Trophoblast cell (in vitro differentiated cells and primary cell): Measurements from ENCODE around the gene CACNA1C.

Source experiments
- DNase-seq, 2 donors: peaks; one replicate each; pipeline ENCODE4 v3.0.0-alpha.2; 2016
- H2AFZ ChIP-seq: 2 replicates; pipeline ENCODE4 v1.6.1; 2013; ENCODE audit warnings: low read length, moderate library complexity, mild to moderate bottlenecking; ENCODE audit not compliant: insufficient read depth, poor library complexity
- H2AK5ac ChIP-seq: 2 replicates; pipeline ENCODE4 v1.6.1; 2013; ENCODE audit warnings: mild to moderate bottlenecking, low read length
- H2BK120ac ChIP-seq: 2 replicates; pipeline ENCODE4 v1.6.1; 2013; ENCODE audit warnings: low read length, mild to moderate bottlenecking, moderate library complexity; ENCODE audit not compliant: insufficient read depth, poor library complexity
- H2BK12ac ChIP-seq: 2 replicates; pipeline ENCODE4 v1.6.1; 2013; ENCODE audit warnings: mild to moderate bottlenecking, low read length, moderate library complexity
- H2BK5ac ChIP-seq: 2 replicates; pipeline ENCODE4 v1.6.1; 2013; ENCODE audit warnings: low read length, low read depth, moderate library complexity, mild to moderate bottlenecking; ENCODE audit not compliant: poor library complexity
- H3K14ac ChIP-seq: 2 replicates; pipeline ENCODE4 v1.6.1; 2013; ENCODE audit warnings: mild to moderate bottlenecking, low read length
- H3K18ac ChIP-seq: 2 replicates; pipeline ENCODE4 v1.6.1; 2013; ENCODE audit warnings: mild to moderate bottlenecking, low read length
- H3K23ac ChIP-seq: 2 replicates; pipeline ENCODE4 v1.6.1; 2013; ENCODE audit warnings: low read length
- H3K27ac ChIP-seq: 2 replicates; pipeline ENCODE4 v1.5.1; 2013; ENCODE audit warnings: low read depth, mild to moderate bottlenecking, inconsistent platforms, low read length, moderate library complexity
- H3K27me3 ChIP-seq: 2 replicates; pipeline ENCODE4 v1.6.1; 2013; ENCODE audit warnings: inconsistent platforms, mild to moderate bottlenecking, low read length, moderate library complexity; ENCODE audit not compliant: insufficient read depth
- H3K36me3 ChIP-seq, 2 experiments: 1 replicate in 1 of 2; 2 replicates in 1 of 2; pipeline ENCODE4 v1.6.1; 2013; ENCODE audit warnings: low read length in 2 of 2, mild to moderate bottlenecking in 2 of 2, moderate library complexity in 1 of 2; ENCODE audit not compliant: insufficient read depth in 2 of 2, control insufficient read depth in 1 of 2
- H3K4ac ChIP-seq: 2 replicates; pipeline ENCODE4 v1.6.1; 2013; ENCODE audit warnings: low read depth, mild to moderate bottlenecking, low read length, moderate library complexity
- H3K4me1 ChIP-seq, 2 experiments: 1 replicate in 1 of 2; 2 replicates in 1 of 2; pipeline ENCODE4 v1.6.1; 2013; ENCODE audit warnings: low read length in 2 of 2, mild to moderate bottlenecking in 2 of 2, moderate library complexity in 1 of 2; ENCODE audit not compliant: insufficient read depth in 2 of 2, control insufficient read depth in 1 of 2
- H3K4me2 ChIP-seq: 2 replicates; pipeline ENCODE4 v1.6.1; 2013; ENCODE audit warnings: inconsistent platforms, mild to moderate bottlenecking, low read length, moderate library complexity
- H3K4me3 ChIP-seq: 2 replicates; pipeline ENCODE4 v1.5.1; 2013; ENCODE audit warnings: mild to moderate bottlenecking, low read depth, low read length, inconsistent platforms
- H3K79me1 ChIP-seq: one replicate; pipeline ENCODE4 v1.6.1; 2013; ENCODE audit warnings: low read length
- H3K79me2 ChIP-seq: 2 replicates; pipeline ENCODE4 v1.6.1; 2013; ENCODE audit warnings: low read length, mild to moderate bottlenecking; ENCODE audit not compliant: control insufficient read depth, insufficient read depth, poor library complexity
- H3K9ac ChIP-seq: 2 replicates; pipeline ENCODE4 v1.6.1; 2013; ENCODE audit warnings: mild to moderate bottlenecking, low read length
- H3K9me3 ChIP-seq: 2 replicates; pipeline ENCODE4 v1.6.1; 2013; ENCODE audit warnings: low read depth, mild to moderate bottlenecking, control low read depth, inconsistent platforms, low read length; ENCODE audit not compliant: insufficient read depth
- H4K12ac ChIP-seq: 2 replicates; pipeline ENCODE4 v1.6.1; 2013; ENCODE audit warnings: low read depth, mild to moderate bottlenecking, low read length, moderate library complexity
- H4K8ac ChIP-seq: 2 replicates; pipeline ENCODE4 v1.6.1; 2013; ENCODE audit warnings: low read depth, mild to moderate bottlenecking, low read length, moderate library complexity
- H4K91ac ChIP-seq: one replicate; pipeline ENCODE4 v1.6.1; 2013; ENCODE audit warnings: low read depth, mild to moderate bottlenecking, low read length, moderate library complexity
- WGBS: extraction: QIAGEN DNeasy Blood & Tissue Kit; methylation state at CpG from one replicate; pipeline ENCODE4 v1.1.7; 2013; ENCODE audit warnings: missing lambda C conversion rate; ENCODE audit not compliant: insufficient read length, insufficient coverage; ENCODE audit errors: extremely low coverage; 5-methylcytosine and 5-hydroxymethylcytosine counted together

CACNA1C gene

GRCh38 chr12:2119266-2119665 is 66.5 kb downstream of the CACNA1C start:
- Histone ChIP-seq H3K18ac (no peak overlapping the region), H2BK12ac (no peak overlapping the region), H3K23ac (no peak overlapping the region), H3K27me3 (no peaks in the 10 kb centered on the region), H4K8ac (no peak overlapping the region), H3K4ac (no peak overlapping the region), H2BK5ac (no peak overlapping the region), H4K91ac (no peak overlapping the region), H2BK120ac (no peak overlapping the region), H3K4me3 (no peak overlapping the region), H3K4me2 (no peak overlapping the region), H3K79me2 (no peaks in the 10 kb centered on the region), H4K12ac (no peak overlapping the region), H2AK5ac (no peak overlapping the region), H3K9ac (no peak overlapping the region), H3K79me1 (no peaks in the 10 kb centered on the region), H2AFZ (no peak overlapping the region), H3K14ac (no peak overlapping the region), H3K9me3 (no peaks in the 10 kb centered on the region), H3K4me1 (no peaks in the 10 kb centered on the region), H3K36me3 (peaks cover 5 to 23% of the 10 kb centered on the region in 2 experiments), H3K27ac (no peak overlapping the region)
- no CpG with 5 or more reads among the region's 7 CpGs for WGBS
- no peak for DNase-seq

- no peak overlapping the region for H2BK120ac ChIP-seq
- H3K79me2 ChIP-seq, result no peaks in the 10 kb centered on the region
- H4K12ac ChIP-seq, result no peak overlapping the region
- H4K8ac ChIP-seq, result no peak overlapping the region
- H3K4me3 ChIP-seq, result no peak overlapping the region
- no peaks in the 10 kb centered on the region for H3K79me1 ChIP-seq
- H3K4me1 ChIP-seq, result no peaks in the 10 kb centered on the region
- no peak overlapping the region for H4K91ac ChIP-seq
- no peaks in the 10 kb centered on the region for H3K9me3 ChIP-seq
- no peak overlapping the region for H2BK12ac ChIP-seq
- WGBS, result no CpG with 5 or more reads among the region's 20 CpGs
- peaks cover 3 to 16% of the 10 kb centered on the region in 2 experiments for H3K36me3 ChIP-seq
- no peak overlapping the region for H3K4ac ChIP-seq
- no peak overlapping the region for H2BK5ac ChIP-seq
- H3K9ac ChIP-seq, result no peak overlapping the region
- DNase-seq, result no peak
- no peak overlapping the region for H3K4me2 ChIP-seq
- no peak overlapping the region for H3K27ac ChIP-seq
- no peak overlapping the region for H2AK5ac ChIP-seq
- H3K27me3 ChIP-seq, result no peaks in the 10 kb centered on the region
- H3K23ac ChIP-seq, result no peak overlapping the region
- H2AFZ ChIP-seq, result no peak overlapping the region
- H3K14ac ChIP-seq, result no peak overlapping the region
- no peak overlapping the region for H3K18ac ChIP-seq
Observed at GRCh38 chr12:2120982-2121758, 68.4 kb downstream of the CACNA1C start.

- Histone ChIP-seq H4K8ac (no peak overlapping the region), H3K9ac (no peak overlapping the region), H3K36me3 (peaks cover 3 to 14% of the 10 kb centered on the region in 2 experiments), H2BK120ac (no peak overlapping the region), H2AK5ac (no peak overlapping the region), H2BK12ac (no peak overlapping the region), H3K14ac (no peak overlapping the region), H3K79me2 (no peaks in the 10 kb centered on the region), H3K4me3 (no peak overlapping the region), H4K91ac (no peak overlapping the region), H3K18ac (no peak overlapping the region), H3K79me1 (no peaks in the 10 kb centered on the region), H3K27ac (no peak overlapping the region), H3K4ac (no peak overlapping the region), H3K27me3 (no peaks in the 10 kb centered on the region), H3K4me1 (peaks cover 5 to 11% of the 10 kb centered on the region in 2 experiments), H4K12ac (no peak overlapping the region), H3K9me3 (peaks cover 2% of the 10 kb centered on the region), H3K23ac (no peak overlapping the region), H3K4me2 (no peak overlapping the region), H2BK5ac (no peak overlapping the region), H2AFZ (no peak overlapping the region)
- no peak for DNase-seq
- WGBS, result no CpG with 5 or more reads among the region's 13 CpGs
Observed at GRCh38 chr12:2124466-2125023, 71.8 kb downstream of the CACNA1C start.

DNA sequence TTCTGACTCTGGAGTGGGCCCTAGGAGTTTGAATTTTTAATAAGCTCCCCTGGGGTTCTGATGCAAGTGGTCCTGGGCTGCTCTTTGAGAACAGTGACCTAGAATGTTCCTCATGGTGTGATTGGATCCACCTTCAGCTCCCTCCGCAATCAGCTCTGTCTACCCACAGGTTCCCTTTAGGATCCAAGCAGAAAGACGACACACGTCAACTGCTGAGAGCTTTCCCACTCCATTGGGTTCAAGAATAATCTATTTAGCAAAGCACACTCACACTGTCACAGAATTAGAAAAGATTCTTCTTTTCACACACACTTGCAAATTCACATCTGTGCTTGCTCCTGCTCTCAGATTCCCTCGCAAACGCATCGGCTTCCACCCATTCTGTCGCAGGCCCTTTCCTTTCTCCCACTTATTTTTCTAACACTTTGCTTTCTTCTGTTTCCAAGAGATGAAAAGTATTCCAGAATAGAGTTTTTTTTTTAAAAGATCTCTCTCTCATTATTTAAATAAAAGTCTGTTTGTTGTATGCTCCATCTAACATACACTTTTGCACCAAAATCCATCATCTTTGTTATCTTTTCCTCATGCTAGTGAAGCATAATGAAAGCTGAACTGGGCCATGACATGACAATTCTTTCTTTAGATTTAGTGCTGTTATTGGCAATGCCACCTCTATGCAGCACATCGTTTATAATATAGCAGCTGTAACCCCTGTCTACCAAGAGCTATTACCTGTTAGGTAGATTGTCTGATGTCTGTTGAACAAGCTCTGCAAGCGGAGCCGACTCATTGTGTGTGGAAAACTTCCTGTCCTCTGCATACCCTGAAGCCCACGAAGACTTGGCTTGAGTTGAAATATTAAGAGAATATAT is 73.1 kb downstream of the CACNA1C start:
- Histone ChIP-seq H2BK120ac (no peak overlapping the region), H3K27ac (no peak overlapping the region), H3K9me3 (peaks cover 2% of the 10 kb centered on the region), H4K91ac (no peak overlapping the region), H3K79me2 (no peaks in the 10 kb centered on the region), H3K4me3 (no peak overlapping the region), H4K12ac (no peak overlapping the region), H3K27me3 (no peaks in the 10 kb centered on the region), H3K23ac (no peak overlapping the region), H3K4me2 (no peak overlapping the region), H3K18ac (no peak overlapping the region), H3K36me3 (peaks cover 3 to 10% of the 10 kb centered on the region in 2 experiments), H3K4me1 (peaks cover 5 to 12% of the 10 kb centered on the region in 2 experiments), H2AK5ac (no peak overlapping the region), H4K8ac (no peak overlapping the region), H2BK12ac (no peak overlapping the region), H3K4ac (no peak overlapping the region), H2BK5ac (no peak overlapping the region), H3K79me1 (no peaks in the 10 kb centered on the region), H3K9ac (no peak overlapping the region), H3K14ac (no peak overlapping the region), H2AFZ (no peak overlapping the region)
- DNase-seq, result no peak
- WGBS, result no CpG with 5 or more reads among the region's 11 CpGs
